ENCODE results near the gene DAP. TPM values are rescaled to one million over a fixed set of nuclear protein-coding genes. Genes with fewer than 3 reads are reported as not detected.

DAP gene
- total RNA-seq, 1 experiment from 2014 or later = 47.2 TPM

GRCh38 chr5:10709409-10709808 is 51.6 kb downstream of the DAP start:
- H3K9me3 Mint-ChIP-seq = no peaks in the 10 kb centered on the region
- H3K23ac ChIP-seq (ENCODE audit: insufficient read length, low read depth, low read length) = no peak overlapping the region
- H2BK20ac ChIP-seq (ENCODE audit: low read depth, low read length, poor library complexity, severe bottlenecking) = no peak overlapping the region
- H3K9me3 ChIP-seq (ENCODE audit: control insufficient read depth, low read depth, low read length) = no peaks in the 10 kb centered on the region
- no peaks in the 10 kb centered on the region for H3K23me2 ChIP-seq (ENCODE audit: insufficient read length, low read depth, low read length, poor library complexity, severe bottlenecking)
- no peaks in the 10 kb centered on the region for H4K20me1 ChIP-seq (ENCODE audit: control insufficient read depth, insufficient read depth, insufficient read length)
- no CpG with 5 or more reads among the region's 4 CpGs for WGBS (ENCODE audit: extremely low coverage, insufficient read length, low lambda C conversion rate)
- H3K79me2 ChIP-seq (ENCODE audit: insufficient read depth, low read length) = no peaks in the 10 kb centered on the region
- H2BK5ac ChIP-seq (ENCODE audit: insufficient read length, low read length) = no peak overlapping the region
- H3K4me3 Mint-ChIP-seq = no peak overlapping the region
- no peak for DNase-seq
- H2BK12ac ChIP-seq (ENCODE audit: insufficient read length, low read depth, low read length) = no peak overlapping the region
- H3K27me3 Mint-ChIP-seq (ENCODE audit: low read depth) = no peaks in the 10 kb centered on the region
- no peak overlapping the region for H2AFZ ChIP-seq (ENCODE audit: low read length)
- H3K36me3 Mint-ChIP-seq (ENCODE audit: insufficient read depth in 1 of 3, low read depth in 3 of 3) = peaks cover 2 to 7% (median 4%) of the 10 kb centered on the region in 3 experiments; a peak in 4 of 7 replicates
- H3K14ac ChIP-seq (ENCODE audit: insufficient read depth, low read length) = no peak overlapping the region
- H3K27ac Mint-ChIP-seq = peak overlapping the region in 1 of 3 experiments; percentile 64; a peak in 2 of 7 replicates
- H3K18ac ChIP-seq (ENCODE audit: insufficient read length, low read depth, low read length) = no peak overlapping the region
- H4K91ac ChIP-seq (ENCODE audit: insufficient read length, low read depth, low read length) = no peak overlapping the region
- no peak overlapping the region for H2BK15ac ChIP-seq (ENCODE audit: low read depth, low read length)
- H3K4me1 Mint-ChIP-seq = peaks cover 22 to 30% of the 10 kb centered on the region in 2 experiments
- H3T11ph ChIP-seq (ENCODE audit: low read length) = no peak overlapping the region
- no peak overlapping the region for H2AK5ac ChIP-seq (ENCODE audit: insufficient read length, low read length)
- H3K4ac ChIP-seq (ENCODE audit: low read depth, low read length) = no peak overlapping the region
- no peak overlapping the region for H3K27ac ChIP-seq (ENCODE audit: insufficient read length, low read depth, low read length)
- no peak overlapping the region for H4K8ac ChIP-seq (replicated peaks; ENCODE audit: insufficient read length, low read depth, low read length)
- peaks cover 10% of the 10 kb centered on the region for H3K4me1 ChIP-seq (ENCODE audit: insufficient read depth, low read length)
- H3K4me2 ChIP-seq (ENCODE audit: insufficient read depth, insufficient read length, low read length) = no peak overlapping the region
- no peak overlapping the region for H3K56ac ChIP-seq (ENCODE audit: insufficient read length, low read depth, low read length)
- no peak for TF ChIP-seq CTCF (conservative IDR thresholded peaks at IDR 0.05)
- no peak overlapping the region for H3K9ac ChIP-seq (ENCODE audit: extremely low read depth, insufficient read length, low read length)
- no peaks in the 10 kb centered on the region for H3K27me3 ChIP-seq (ENCODE audit: insufficient read depth, low read length)
- H3K79me1 ChIP-seq (ENCODE audit: insufficient read depth, low read depth, low read length, poor library complexity, severe bottlenecking) = no peaks in the 10 kb centered on the region
- no peak overlapping the region for H2BK120ac ChIP-seq (ENCODE audit: low read depth, low read length, poor library complexity, severe bottlenecking)
- H4K5ac ChIP-seq (ENCODE audit: insufficient read length, low read depth, low read length) = no peak overlapping the region

Measured in H9 (cell line).